Measurements from ENCODE around the gene PRCC.
A peak's percentile ranks its signal among the peaks of the same experiment; 100 is the strongest.

Gene PRCC

GRCh38 chr1:156727926-156728598 lies 39.3 kb upstream of the PRCC start, which contains the start of gene METTL25B:
Gene METTL25B (plus strand): TSS chr1:156728469. CDS start chr1:156729105, 636 bp downstream.
- DNase-seq (ENCODE audit: insufficient read length, low spot score) (peak; percentile 84), FAIRE-seq (no peak)
- TF ChIP-seq CTCF (IDR thresholded peaks at IDR 0.05; ENCODE audit: insufficient read depth, missing control alignments) = no peak

GRCh38 chr1:156728599-156729462 lies 38.5 kb upstream of the PRCC start, which contains the start of gene ISG20L2:
Gene ISG20L2 (minus strand): TSS chr1:156728766. CDS start chr1:156727652, 1,114 bp downstream.
- DNase-seq (ENCODE audit: insufficient read length, low spot score) (peak; percentile 98), FAIRE-seq (no peak)
- TF ChIP-seq CTCF (IDR thresholded peaks at IDR 0.05; ENCODE audit: insufficient read depth, missing control alignments) = no peak

GRCh38 chr1:156733989-156734584 lies 33.2 kb upstream of the PRCC start:
- TF ChIP-seq CTCF (IDR thresholded peaks at IDR 0.05; ENCODE audit: insufficient read depth, missing control alignments) = no peak
- FAIRE-seq (no peak), DNase-seq (ENCODE audit: insufficient read length, low spot score) (no peak)

GRCh38 chr1:156738407-156738806 lies 28.9 kb upstream of the PRCC start:
- FAIRE-seq (no peak), DNase-seq (ENCODE audit: insufficient read length, low spot score) (no peak)
- TF ChIP-seq CTCF (IDR thresholded peaks at IDR 0.05; ENCODE audit: insufficient read depth, missing control alignments) = no peak

- FAIRE-seq = no peak
- no peak for TF ChIP-seq CTCF (IDR thresholded peaks at IDR 0.05; ENCODE audit: insufficient read depth, missing control alignments)
- no peak for DNase-seq (ENCODE audit: insufficient read length, low spot score)
These were observed 28.4 kb upstream of the PRCC start for GRCh38 chr1:156738916-156739315.

- DNase-seq (ENCODE audit: insufficient read length, low spot score) = no peak
- TF ChIP-seq CTCF (IDR thresholded peaks at IDR 0.05; ENCODE audit: insufficient read depth, missing control alignments) = no peak
- FAIRE-seq = no peak
These were observed 27.0 kb upstream of the PRCC start for GRCh38 chr1:156740237-156740740.

Measured in D721Med (cell line).